NB4 (cell line): ENCODE data around the gene NELFCD.

Experiments
- MAX ChIP-seq: IDR thresholded peaks from 2 replicates; pipeline ENCODE4 v1.6.1; 2011; ENCODE audit warnings: low read depth, low read length
- POLR2A ChIP-seq: IDR thresholded peaks from 2 replicates; pipeline ENCODE4 v1.6.1; 2011; ENCODE audit warnings: mild to moderate bottlenecking; ENCODE audit not compliant: insufficient read length; ENCODE audit errors: extremely low read depth
- TF ChIP-seq, protein P1 (sequence below): IDR thresholded peaks from one replicate; pipeline ENCODE4 v1.5.1; 2012; ENCODE audit warnings: low read depth, low read length

DNA sequence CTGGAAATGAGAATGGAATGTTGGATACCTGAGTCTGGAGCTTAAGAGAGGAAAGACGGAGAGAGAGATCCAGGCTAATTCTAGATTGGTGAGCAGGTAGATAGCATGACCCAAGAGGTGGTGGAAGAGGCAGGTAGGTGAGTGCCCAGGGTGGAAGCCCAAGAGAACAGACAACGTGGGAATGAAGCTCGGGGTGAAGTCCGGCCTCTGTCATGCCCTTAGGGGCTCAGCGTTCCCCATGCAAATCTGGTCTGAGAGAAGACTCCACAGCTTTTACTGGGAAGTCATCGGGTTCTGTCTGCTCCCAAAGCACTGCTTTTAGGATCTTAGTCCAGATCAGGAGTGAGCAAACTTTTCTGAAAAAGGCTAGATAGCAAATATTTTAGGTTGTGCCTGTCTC lies 3.6 kb downstream of the NELFCD start:
- TF ChIP-seq POLR2A, result no peak
- TF ChIP-seq, protein P1, sequence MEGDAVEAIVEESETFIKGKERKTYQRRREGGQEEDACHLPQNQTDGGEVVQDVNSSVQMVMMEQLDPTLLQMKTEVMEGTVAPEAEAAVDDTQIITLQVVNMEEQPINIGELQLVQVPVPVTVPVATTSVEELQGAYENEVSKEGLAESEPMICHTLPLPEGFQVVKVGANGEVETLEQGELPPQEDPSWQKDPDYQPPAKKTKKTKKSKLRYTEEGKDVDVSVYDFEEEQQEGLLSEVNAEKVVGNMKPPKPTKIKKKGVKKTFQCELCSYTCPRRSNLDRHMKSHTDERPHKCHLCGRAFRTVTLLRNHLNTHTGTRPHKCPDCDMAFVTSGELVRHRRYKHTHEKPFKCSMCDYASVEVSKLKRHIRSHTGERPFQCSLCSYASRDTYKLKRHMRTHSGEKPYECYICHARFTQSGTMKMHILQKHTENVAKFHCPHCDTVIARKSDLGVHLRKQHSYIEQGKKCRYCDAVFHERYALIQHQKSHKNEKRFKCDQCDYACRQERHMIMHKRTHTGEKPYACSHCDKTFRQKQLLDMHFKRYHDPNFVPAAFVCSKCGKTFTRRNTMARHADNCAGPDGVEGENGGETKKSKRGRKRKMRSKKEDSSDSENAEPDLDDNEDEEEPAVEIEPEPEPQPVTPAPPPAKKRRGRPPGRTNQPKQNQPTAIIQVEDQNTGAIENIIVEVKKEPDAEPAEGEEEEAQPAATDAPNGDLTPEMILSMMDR, result no peak
- TF ChIP-seq MAX, result no peak
